Neural cell (in vitro differentiated cells): Measurements from ENCODE around the gene CIROP.

Experiments used
- CTCF ChIP-seq: fragments of 450-650 bp; IDR thresholded peaks from 2 replicates; pipeline ENCODE4 v1.5.1; 2014; ENCODE audit warnings: antibody characterized with exemption, mild to moderate bottlenecking, moderate library complexity; ENCODE audit not compliant: poor library complexity, severe bottlenecking
- EZH2 ChIP-seq: fragments of 200-600, 300-800 bp; shearing (Covaris generic), sonication (generic); IDR thresholded peaks from 2 replicates; pipeline ENCODE4 v1.6.1; 2014; ENCODE audit warnings: antibody characterized with exemption, low read length, borderline replicate concordance, mild to moderate bottlenecking; ENCODE audit not compliant: insufficient read depth, poor library complexity, severe bottlenecking
- POLR2AphosphoS5 ChIP-seq: IDR thresholded peaks from 2 replicates; pipeline ENCODE4 v1.6.1; 2012
- TF ChIP-seq, protein P1 (sequence below): IDR thresholded peaks from 2 replicates; pipeline ENCODE4 v1.6.1; 2012; ENCODE audit warnings: borderline replicate concordance

- TF ChIP-seq POLR2AphosphoS5 (no peak), CTCF (no peak), EZH2 (no peak)
- TF ChIP-seq, protein P1, sequence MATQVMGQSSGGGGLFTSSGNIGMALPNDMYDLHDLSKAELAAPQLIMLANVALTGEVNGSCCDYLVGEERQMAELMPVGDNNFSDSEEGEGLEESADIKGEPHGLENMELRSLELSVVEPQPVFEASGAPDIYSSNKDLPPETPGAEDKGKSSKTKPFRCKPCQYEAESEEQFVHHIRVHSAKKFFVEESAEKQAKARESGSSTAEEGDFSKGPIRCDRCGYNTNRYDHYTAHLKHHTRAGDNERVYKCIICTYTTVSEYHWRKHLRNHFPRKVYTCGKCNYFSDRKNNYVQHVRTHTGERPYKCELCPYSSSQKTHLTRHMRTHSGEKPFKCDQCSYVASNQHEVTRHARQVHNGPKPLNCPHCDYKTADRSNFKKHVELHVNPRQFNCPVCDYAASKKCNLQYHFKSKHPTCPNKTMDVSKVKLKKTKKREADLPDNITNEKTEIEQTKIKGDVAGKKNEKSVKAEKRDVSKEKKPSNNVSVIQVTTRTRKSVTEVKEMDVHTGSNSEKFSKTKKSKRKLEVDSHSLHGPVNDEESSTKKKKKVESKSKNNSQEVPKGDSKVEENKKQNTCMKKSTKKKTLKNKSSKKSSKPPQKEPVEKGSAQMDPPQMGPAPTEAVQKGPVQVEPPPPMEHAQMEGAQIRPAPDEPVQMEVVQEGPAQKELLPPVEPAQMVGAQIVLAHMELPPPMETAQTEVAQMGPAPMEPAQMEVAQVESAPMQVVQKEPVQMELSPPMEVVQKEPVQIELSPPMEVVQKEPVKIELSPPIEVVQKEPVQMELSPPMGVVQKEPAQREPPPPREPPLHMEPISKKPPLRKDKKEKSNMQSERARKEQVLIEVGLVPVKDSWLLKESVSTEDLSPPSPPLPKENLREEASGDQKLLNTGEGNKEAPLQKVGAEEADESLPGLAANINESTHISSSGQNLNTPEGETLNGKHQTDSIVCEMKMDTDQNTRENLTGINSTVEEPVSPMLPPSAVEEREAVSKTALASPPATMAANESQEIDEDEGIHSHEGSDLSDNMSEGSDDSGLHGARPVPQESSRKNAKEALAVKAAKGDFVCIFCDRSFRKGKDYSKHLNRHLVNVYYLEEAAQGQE, result no peak
Measured at GRCh38 chr14:23093526-23093925, 11.3 kb downstream of the CIROP start.
